GM21723 (cell line): Measurements from ENCODE around the gene FAM107B.

ENCODE experiments used
- ATAC-seq: cut with Tn5 transposase; IDR thresholded peaks from one replicate; pipeline ENCODE4 v1.9.1; 2021; ENCODE audit warnings: mild to moderate bottlenecking, moderate library complexity; ENCODE audit not compliant: unreplicated experiment

Gene FAM107B

DNA sequence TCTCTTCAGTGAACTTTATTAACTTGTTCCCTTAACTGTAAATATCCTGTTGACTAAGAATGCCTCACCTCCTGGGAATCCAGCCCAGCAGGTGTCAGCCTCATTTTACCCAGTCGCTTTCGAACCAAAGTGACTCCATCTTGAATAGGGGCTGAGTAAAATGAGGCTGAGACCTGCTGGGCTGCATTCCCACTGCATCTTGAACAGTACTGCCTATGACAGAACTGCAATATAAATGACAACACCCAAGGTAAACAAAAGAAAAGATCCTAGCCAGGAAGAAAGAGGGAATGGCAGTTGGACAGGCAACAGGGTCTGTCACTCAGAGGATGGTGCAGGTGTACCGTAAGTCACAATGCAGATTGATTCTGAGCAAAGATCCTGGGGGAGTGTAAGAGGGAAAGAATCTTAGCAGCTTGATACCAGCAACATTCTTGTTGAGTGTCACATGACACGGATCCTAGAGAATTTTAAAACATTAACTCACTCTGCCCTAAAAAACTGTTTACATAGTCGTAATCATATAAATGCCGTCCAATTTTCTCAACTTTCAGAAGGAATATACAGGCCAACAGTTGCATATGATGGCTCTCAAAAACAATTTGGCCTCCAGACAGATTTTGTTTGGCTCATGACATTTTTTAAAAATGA is 4.4 kb upstream of the FAM107B start:
- no peak for ATAC-seq

DNA sequence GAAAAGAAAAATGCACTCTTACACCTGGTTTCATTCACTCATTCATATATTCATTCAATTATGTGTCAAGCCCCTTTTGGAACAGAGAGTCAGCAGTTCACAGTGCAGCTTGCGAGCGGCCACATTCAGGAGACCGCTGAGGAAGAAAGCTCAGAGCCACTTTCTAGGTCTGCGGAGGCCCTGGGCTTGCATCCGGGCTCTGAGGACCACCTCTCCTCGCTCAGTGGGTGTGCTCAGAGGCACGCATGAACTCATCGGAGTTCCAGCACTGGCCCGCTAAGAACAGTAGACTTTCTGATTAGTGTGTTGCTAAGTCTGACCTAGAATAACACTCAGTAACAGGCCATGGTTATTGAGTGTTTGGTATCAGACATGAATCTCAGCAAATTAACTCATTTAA is 1.8 kb upstream of the FAM107B start:
- ATAC-seq, result no peak

DNA sequence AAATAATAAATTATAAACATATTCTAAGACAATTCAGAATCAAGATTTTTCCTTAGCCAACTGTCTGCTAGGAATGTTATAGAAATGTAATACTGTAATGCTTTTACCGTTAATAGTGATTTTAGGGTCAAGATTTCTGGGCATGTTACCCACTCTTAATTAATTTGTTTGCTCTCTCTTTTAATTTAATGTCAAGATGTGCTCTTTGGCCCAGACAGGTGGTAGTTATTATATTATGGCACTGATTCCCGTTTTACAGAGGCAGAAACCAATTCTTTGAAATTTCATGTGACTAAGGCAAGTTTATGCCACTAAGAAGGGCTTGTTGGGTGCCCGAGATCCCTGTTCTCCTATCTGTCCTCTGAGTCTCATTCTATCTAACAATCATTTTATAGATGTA is 959 bp upstream of the FAM107B start:
- no peak for ATAC-seq

DNA sequence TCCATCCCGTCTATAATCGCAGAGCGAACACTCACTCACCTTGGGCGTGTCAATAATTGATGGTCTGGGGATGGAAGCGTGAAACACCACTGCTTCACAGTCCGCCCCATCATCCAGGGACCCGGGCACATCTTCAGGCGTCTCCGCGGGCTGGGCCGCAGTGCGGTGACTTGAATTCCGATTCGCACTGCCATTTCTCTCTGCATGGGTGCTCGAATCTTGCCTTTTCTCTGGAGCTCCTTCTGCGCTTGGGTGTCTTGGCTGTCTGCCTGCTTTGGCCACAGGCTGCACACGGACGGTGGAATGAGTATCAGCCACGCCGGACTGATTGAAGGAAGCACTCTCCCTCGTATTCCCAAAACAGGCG is 500 bp downstream of the FAM107B start:
- ATAC-seq, result no peak

DNA sequence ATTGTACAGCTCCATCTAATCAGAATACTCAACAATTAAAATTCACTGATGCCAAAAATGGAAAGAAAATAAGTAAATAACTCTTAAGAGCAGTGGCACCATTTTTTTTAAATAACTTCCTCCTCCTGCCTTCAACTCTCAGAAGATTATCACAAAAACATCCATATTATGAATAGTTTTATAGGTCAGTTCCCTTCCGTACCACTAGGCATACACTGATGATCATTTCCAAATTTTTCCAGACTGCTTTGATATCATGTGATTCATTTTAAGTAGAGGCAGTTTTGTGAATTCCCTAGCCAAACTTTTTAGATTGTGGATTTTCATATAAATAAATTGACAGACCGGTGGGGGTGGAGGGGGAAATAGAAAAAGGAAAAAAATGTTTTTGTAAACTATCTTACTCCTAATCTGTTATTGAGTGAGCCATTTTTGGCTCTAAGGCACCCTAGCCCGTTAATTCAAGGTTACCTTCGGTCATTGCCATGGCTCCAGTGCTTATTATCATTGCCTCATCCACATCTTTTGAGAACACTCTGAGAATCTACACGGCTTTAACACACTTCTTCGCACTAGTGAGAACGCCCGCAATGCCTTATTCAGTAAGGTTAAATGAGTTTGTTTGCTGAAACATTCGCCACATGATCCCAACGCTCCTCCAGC is 1.0 kb downstream of the FAM107B start:
- no peak for ATAC-seq

DNA sequence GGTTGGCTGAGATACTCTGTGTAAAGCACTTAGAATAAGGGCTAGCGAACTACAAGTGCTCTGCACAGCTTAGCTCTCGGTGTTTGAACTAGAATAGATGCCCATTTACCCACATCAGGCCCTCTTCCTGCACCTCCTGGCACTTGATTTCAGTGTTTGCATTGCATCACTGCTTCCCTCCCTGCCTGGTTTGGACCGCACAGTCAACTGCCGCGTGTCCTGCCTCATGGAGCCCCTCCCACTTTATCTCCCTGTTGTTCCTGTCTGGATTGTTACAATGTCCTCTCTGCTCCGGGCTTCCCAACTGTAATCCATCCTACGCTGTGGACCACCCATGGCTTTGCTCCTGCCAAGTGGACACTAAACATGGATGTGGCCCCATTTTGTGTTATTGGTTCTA is 2.3 kb downstream of the FAM107B start:
- ATAC-seq, result no peak

DNA sequence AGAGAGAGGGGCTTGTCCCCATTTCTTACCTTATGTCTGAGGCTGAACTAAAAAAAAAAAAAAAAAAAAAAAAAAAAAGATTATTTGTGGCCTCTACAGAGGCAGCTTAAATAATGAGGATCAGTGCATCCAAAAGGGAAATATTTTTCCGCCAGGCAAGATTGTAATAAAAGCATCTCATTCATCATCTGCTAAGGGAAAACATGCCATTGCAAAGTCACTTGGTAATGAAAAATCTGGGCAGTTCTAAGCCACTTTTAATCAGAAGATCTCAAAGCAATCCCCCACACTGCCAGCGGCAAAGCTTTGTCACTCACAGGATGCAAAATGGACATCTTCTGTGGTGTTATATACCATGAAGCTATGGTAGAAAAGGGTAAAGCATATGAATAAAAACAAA is 3.8 kb downstream of the FAM107B start:
- no peak for ATAC-seq

DNA sequence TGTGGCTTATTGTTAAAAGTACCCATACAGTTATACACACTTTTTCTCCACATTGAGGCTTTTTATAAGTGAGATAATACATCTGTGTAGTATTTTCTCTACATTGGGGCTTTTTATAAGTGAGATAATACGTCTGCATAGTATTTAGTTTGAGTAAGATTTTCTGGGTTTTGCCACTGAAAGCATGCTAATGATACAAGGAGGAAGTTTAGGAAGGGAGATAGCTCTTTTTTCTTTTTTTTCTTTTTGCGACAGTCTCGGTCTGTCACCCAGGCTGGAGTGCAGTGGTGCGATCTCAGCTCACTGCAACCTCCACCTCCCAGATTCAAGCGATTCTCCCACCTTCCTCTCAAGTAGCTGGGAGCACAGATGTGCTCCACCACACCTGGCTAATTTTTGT is 13.3 kb downstream of the FAM107B start:
- no peak for ATAC-seq

DNA sequence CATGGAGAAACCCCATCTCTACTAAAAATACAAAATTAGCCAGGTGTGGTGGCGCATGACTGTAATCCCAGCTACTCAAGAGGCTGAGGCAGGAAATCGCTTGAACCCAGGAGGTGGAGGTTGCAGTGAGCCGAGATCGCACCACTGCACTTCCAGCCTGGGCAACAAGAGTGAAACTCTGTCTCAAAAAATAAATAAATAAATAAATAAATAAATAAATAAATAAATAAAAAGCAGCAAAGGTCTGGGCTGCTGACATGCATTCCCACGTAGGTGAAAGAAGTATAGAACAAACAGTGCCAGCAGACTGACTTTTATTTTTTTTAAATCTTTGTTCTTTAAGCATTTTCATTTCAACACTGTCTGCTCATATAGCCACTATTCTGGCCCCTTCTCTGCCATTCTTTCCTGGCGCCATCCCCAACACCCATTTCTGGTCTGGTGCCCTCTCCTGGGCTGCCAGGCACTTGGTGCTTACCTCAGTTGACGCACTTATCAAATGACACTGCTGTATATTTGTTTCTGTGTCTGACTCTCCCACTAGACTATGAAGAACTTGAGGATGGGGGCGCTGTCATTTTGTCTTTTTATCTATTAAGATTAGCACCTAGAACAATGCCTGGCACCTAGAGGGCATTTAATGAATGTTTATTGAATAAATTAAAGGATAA is 15.6 kb downstream of the FAM107B start:
- ATAC-seq, result no peak

DNA sequence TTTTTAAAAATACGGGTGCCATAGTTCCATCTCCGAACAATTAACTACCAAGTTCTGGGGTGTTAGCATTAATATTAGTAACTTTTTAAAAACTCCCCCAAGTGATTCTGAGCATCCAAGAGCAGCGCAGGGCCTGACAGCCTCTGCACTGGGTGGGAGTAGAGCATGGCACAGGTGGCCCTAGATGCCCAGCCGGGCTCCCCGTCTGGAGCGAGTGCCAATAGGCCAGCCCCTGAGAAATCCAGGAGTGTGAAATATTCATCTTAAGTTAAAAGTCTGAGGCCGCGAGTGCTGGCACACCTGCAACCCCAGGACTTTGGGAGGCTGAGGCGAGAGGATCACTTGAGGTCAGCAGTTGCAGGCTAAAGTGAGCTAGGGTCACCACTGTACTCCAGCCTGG is 16.2 kb downstream of the FAM107B start:
- ATAC-seq, result no peak

DNA sequence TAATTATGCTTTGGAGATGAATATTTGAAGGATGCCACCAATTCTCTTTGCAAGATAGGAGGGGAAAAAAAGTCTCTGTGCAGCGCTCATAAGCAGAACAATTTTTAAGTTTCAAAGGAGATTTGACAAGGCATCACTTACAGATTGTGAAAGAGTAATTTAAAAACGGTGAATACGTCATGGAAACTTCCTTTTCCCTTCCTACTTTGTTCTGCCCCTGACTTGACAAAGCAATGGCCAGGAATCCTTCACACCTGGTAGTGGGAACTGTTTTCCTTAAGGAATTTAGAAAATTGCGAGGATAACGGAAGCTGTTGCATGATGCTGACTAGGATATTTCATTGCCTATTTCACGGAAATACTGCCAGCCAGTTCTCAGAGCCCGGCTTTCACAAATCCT is 16.7 kb downstream of the FAM107B start:
- no peak for ATAC-seq

DNA sequence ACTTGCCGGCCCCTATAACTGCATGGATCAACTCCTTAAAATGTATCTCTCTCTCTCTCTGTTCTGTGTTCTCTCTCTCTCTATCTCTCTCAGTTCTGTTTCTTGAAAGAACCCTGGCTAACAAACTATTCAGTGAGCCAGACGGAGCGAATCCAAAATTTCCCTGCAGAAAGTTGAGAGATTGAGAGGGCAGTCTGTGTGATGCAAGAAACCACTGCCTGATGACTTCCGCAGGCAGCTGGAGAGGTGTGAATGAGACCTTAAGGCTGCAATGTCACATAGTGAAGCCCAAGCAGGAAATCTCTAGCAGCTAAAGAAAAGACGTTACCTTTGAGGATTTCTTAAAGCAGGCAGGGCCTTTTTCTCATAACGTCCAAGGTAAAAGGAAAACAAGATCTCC is 17.3 kb downstream of the FAM107B start:
- no peak for ATAC-seq

DNA sequence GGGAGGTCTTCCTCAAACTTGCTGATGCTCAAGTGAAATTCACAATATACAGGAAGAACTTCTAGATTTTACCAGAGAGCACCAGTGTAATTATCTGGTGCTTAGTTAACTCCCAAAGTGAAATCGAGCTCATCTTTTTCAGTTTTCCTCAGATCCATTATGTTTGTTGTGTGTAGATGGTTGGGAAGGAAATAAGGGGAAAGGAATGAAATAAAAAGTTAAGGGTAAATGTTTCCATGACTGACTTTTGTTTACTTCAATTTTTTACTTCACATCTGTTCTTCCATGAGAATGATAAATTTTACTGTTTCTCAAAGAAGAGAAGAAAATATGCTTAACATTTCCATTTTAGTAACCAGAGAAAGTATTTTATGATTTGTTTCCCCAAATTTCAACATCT is 21.3 kb downstream of the FAM107B start:
- ATAC-seq, result no peak

DNA sequence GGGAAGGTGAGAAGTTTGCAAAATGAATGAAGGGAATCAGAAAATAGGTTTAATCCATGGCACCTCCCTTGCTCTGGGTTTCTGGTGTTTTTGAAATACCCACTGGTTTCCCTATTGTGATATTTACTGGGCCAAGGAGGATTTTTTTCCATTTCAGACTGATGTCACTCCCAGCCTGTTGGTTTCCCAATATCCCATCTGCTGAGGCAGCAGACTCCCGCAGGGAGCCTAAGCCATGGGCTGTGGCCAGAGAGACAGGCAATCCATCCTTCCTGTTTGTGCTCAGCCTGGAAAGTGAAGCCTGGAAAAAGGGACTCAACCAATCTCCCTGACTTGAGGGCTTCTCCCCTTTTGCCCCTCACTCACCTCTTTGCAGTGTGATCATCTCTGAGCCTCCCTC is 22.8 kb downstream of the FAM107B start:
- no peak for ATAC-seq

DNA sequence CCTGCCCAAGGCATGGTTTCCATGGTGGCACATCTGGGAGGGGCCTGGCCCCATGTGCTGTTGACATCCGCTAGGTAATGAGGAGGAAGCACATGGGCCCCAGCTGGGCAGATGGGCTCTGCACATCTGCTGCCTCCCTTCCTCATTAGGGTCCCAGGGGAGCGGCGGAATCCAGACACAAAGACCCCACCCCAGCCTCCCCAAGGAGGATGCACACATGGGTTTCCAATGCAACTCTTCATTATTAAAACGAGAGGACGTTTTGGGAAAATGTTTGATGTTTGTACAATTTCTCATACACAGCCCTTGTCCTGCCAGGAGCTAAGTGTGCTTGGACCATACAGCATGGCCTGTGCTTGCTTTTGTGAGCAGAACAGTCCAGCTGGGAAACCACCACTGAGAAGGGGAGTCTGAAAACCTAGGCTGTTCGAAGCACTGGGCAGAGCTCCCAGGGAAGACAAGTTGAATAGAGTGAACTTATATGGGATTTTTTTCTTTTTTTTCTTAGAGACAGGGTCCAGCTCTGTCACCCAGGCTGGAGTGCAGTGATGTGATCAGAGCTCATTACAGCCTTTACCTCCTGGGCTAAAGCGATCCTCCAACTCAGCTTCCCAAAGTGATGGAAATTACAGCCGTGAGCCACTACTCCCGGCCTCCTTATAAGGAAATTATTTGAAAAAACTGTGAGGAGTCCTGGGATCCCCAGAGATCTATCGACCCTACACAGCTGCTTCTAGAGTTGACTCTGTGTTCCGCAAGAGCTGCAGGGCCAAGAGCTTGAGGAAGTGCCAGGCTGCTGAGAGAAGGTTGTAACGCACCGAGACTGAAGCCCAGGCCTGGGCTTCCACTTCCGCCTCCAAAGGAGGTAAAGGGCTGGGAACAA is 23.4 kb downstream of the FAM107B start:
- no peak for ATAC-seq

DNA sequence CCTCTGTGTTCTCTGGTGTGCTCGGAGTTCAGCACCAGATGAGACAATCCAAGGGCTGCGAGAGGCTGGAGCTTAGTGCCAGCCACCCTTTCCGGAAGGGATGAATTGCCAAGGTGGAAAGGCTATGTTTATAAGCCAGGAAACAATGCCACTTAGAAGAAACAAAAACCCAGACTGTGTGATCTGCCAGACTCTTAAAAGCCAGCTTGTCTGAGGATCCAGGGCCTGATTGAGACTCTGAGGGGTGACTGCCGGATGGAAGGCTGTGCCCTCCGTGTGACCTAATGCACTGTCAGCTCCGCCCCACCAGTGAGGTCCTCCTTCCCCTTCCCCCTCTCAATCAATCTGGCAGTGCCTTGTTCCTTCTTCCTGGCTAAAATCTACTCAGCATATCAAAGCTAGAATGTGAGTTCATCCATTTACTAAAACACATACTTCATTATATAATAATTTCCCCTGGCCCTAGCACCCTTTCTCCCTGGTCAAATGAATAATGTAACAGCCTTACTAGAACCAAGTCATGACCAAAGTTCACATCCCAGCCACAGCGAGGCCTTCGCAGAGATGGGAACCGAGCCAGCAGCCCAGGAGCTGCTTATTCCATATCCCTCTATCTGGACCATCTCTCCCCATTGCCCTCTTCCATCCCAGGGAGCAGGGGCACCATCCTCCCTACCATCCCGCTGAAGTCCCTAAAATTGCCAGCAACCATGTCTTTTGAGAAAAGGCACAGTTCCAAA is 25.5 kb downstream of the FAM107B start:
- ATAC-seq, result no peak

DNA sequence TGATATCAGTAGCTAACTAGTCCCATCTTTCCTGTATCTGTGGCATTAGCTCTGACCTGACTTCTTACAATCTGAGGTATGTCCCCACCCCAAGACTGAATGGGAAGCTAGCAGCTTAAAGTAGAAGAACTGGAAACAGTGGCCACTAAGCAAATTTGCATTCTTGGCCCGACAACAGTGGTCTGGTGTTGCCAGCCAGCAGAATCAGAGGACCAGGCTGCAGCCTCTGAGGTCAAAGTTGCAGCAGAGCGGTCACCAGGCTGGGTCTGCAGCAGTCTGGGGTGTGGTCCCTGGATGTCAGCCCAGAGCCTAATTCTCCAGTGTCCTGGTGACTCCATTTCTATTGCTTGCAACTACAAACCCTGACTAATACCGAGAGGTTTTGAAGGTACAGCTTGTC is 26.3 kb downstream of the FAM107B start:
- no peak for ATAC-seq

DNA sequence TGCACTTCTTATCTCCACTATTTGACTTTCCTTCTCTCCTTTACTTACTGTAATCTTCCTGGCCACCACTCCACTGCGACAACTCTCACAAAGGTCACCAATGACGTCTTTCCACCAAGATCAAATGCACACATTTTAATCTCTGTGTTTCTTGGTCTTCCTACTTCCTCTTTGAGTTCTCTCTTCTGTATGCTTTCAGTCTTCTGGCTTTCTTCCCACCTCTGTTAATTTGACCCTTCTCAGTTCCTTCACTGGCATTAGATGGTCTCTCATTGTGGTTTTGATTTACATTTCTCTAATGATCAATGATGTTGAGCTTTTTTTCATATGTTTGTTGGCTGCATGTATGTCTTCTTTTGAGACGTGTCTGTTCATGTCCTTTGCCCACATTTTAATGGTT is 31.9 kb downstream of the FAM107B start:
- peak; percentile 80 for ATAC-seq

DNA sequence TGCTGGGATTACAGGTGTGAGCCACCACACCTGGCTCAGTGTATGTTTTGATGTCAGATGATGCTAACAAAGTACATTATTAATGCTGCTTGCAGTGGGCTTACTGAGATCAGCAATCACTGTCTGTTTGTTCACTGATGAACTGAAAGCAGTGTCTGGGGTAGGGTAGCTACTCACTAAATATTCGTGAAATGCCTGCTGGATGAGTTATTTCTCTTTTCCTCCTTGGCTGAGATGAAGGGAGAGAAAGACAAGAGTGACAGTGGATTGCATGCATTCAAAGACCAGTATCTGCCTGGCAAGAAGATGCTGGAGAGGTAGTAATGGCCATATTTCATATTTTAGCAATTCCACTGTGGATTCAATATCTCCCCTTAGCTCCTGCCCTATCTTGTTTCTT is 32.3 kb downstream of the FAM107B start:
- no peak for ATAC-seq

DNA sequence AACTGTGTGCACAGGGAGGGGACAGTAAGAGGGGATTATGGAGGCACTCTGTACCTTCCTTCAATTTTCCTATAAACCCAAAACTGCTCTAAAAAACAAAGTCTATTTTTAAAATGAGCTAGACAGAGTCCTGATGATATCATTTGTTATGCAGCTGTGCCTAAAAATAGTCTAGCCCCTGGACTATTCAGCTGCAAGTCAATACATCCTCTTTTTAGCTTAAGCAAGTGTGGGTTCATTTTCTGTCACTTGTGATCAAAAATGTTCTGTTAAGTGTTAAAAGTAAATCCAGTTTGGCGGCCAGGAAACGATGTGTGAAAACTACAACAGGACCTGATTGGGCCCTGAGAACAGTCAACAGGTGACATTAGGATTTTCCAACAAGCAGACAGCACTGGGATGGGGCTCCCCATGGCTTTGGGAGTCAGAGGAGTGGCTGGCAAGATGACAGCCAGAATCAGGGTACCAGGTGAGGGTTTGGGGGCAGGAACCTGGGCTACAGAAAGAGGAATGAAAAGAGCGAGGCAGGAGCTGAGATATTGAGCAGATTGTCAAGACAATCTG is 33.9 kb downstream of the FAM107B start:
- ATAC-seq, result peak; percentile 64
